Measurements from ENCODE around the gene STYXL1. TPM values are rescaled to one million over a fixed set of nuclear protein-coding genes. Genes with fewer than 3 reads are reported as not detected.

Gene STYXL1
- total and polyA plus RNA-seq, 2 experiments from 2014 or later: 28.0 to 39.2 TPM

DNA sequence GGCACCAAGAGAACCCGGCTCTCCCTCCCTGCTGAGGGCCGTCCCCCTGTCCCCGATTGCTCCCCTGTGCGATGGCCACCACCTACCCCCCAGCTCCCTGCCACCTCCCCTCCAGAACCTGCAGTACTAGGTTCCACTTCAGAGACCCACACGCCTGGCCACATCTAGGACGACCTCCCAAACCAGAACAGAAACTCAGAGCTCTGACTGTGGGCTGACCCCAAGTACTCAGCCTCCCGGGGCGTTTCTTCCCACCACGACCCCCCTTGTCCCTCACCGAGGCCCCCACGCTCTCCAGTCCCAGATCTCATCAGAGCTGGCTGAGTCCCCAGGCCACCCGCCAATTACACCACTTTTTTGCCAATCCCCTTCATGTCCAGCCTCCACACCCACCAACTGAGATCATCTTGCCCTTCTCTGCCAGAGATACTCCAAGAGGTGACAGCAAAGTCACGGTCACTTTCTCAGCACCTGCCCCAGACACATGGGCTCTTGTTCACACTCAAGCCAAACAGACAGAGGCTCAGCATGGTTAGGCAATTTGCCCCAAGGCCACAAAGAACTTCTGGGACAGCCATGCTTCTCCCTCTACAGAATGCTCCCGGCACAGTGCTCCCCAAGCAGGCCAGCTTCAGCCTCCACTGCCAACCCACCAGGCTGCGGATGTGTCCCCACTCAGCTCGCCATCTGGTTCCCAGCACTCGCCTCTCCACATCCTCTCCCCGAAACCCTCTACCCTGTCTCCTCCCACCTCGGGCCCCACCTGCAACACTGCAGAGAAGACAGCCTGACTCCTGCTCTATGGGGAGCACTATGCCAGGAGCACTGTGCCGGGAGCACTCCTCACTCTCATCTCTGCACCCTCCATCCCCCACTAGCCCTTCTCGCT is 58.1 kb downstream of the STYXL1 start:
- H2AFZ ChIP-seq: no peak overlapping the region
- H3K79me2 ChIP-seq (replicated peaks; ENCODE audit: insufficient read depth): no peaks in the 10 kb centered on the region
- H3K27ac Mint-ChIP-seq: peak overlapping the region; percentile 33
- H3K9me3 Mint-ChIP-seq: no peaks in the 10 kb centered on the region
- no peak for ATAC-seq
- H3K4me1 ChIP-seq (ENCODE audit: insufficient read depth): peaks cover 7% of the 10 kb centered on the region
- H3K27me3 ChIP-seq (ENCODE audit: insufficient read depth): no peaks in the 10 kb centered on the region
- no peak overlapping the region for H3K4me3 ChIP-seq
- no peaks in the 10 kb centered on the region; the same call in 1 of the 2 replicates for H3K36me3 ChIP-seq (ENCODE audit: insufficient read depth)
- TF ChIP-seq, protein P1, sequence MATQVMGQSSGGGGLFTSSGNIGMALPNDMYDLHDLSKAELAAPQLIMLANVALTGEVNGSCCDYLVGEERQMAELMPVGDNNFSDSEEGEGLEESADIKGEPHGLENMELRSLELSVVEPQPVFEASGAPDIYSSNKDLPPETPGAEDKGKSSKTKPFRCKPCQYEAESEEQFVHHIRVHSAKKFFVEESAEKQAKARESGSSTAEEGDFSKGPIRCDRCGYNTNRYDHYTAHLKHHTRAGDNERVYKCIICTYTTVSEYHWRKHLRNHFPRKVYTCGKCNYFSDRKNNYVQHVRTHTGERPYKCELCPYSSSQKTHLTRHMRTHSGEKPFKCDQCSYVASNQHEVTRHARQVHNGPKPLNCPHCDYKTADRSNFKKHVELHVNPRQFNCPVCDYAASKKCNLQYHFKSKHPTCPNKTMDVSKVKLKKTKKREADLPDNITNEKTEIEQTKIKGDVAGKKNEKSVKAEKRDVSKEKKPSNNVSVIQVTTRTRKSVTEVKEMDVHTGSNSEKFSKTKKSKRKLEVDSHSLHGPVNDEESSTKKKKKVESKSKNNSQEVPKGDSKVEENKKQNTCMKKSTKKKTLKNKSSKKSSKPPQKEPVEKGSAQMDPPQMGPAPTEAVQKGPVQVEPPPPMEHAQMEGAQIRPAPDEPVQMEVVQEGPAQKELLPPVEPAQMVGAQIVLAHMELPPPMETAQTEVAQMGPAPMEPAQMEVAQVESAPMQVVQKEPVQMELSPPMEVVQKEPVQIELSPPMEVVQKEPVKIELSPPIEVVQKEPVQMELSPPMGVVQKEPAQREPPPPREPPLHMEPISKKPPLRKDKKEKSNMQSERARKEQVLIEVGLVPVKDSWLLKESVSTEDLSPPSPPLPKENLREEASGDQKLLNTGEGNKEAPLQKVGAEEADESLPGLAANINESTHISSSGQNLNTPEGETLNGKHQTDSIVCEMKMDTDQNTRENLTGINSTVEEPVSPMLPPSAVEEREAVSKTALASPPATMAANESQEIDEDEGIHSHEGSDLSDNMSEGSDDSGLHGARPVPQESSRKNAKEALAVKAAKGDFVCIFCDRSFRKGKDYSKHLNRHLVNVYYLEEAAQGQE (IDR thresholded peaks at IDR 0.05; ENCODE audit: unreplicated experiment): no peak
- TF ChIP-seq, protein P2, sequence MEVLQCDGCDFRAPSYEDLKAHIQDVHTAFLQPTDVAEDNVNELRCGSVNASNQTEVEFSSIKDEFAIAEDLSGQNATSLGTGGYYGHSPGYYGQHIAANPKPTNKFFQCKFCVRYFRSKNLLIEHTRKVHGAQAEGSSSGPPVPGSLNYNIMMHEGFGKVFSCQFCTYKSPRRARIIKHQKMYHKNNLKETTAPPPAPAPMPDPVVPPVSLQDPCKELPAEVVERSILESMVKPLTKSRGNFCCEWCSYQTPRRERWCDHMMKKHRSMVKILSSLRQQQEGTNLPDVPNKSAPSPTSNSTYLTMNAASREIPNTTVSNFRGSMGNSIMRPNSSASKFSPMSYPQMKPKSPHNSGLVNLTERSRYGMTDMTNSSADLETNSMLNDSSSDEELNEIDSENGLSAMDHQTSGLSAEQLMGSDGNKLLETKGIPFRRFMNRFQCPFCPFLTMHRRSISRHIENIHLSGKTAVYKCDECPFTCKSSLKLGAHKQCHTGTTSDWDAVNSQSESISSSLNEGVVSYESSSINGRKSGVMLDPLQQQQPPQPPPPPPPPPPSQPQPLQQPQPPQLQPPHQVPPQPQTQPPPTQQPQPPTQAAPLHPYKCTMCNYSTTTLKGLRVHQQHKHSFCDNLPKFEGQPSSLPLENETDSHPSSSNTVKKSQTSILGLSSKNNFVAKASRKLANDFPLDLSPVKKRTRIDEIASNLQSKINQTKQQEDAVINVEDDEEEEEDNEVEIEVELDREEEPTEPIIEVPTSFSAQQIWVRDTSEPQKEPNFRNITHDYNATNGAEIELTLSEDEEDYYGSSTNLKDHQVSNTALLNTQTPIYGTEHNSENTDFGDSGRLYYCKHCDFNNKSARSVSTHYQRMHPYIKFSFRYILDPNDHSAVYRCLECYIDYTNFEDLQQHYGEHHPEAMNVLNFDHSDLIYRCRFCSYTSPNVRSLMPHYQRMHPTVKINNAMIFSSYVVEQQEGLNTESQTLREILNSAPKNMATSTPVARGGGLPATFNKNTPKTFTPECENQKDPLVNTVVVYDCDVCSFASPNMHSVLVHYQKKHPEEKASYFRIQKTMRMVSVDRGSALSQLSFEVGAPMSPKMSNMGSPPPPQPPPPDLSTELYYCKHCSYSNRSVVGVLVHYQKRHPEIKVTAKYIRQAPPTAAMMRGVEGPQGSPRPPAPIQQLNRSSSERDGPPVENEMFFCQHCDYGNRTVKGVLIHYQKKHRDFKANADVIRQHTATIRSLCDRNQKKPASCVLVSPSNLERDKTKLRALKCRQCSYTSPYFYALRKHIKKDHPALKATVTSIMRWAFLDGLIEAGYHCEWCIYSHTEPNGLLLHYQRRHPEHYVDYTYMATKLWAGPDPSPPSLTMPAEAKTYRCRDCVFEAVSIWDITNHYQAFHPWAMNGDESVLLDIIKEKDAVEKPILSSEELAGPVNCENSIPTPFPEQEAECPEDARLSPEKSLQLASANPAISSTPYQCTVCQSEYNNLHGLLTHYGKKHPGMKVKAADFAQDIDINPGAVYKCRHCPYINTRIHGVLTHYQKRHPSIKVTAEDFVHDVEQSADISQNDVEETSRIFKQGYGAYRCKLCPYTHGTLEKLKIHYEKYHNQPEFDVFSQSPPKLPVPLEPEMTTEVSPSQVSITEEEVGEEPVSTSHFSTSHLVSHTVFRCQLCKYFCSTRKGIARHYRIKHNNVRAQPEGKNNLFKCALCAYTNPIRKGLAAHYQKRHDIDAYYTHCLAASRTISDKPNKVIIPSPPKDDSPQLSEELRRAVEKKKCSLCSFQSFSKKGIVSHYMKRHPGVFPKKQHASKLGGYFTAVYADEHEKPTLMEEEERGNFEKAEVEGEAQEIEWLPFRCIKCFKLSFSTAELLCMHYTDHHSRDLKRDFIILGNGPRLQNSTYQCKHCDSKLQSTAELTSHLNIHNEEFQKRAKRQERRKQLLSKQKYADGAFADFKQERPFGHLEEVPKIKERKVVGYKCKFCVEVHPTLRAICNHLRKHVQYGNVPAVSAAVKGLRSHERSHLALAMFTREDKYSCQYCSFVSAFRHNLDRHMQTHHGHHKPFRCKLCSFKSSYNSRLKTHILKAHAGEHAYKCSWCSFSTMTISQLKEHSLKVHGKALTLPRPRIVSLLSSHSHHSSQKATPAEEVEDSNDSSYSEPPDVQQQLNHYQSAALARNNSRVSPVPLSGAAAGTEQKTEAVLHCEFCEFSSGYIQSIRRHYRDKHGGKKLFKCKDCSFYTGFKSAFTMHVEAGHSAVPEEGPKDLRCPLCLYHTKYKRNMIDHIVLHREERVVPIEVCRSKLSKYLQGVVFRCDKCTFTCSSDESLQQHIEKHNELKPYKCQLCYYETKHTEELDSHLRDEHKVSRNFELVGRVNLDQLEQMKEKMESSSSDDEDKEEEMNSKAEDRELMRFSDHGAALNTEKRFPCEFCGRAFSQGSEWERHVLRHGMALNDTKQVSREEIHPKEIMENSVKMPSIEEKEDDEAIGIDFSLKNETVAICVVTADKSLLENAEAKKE (CRISPR knock-in tag; IDR thresholded peaks at IDR 0.05): no peak
- TF ChIP-seq, protein P3, sequence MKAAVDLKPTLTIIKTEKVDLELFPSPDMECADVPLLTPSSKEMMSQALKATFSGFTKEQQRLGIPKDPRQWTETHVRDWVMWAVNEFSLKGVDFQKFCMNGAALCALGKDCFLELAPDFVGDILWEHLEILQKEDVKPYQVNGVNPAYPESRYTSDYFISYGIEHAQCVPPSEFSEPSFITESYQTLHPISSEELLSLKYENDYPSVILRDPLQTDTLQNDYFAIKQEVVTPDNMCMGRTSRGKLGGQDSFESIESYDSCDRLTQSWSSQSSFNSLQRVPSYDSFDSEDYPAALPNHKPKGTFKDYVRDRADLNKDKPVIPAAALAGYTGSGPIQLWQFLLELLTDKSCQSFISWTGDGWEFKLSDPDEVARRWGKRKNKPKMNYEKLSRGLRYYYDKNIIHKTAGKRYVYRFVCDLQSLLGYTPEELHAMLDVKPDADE (IDR thresholded peaks at IDR 0.05): no peak
- TF ChIP-seq EZH2phosphoT487 (IDR thresholded peaks at IDR 0.05; ENCODE audit: unreplicated experiment) (no peak), ZNF331 (CRISPR knock-in tag; IDR thresholded peaks at IDR 0.05; ENCODE audit: low read depth) (no peak), ZNF114 (CRISPR knock-in tag; IDR thresholded peaks at IDR 0.05) (no peak), EZH2 (IDR thresholded peaks at IDR 0.05; ENCODE audit: low read depth, unreplicated experiment) (no peak), JUNB (IDR thresholded peaks at IDR 0.05; ENCODE audit: unreplicated experiment) (no peak), CREB1 (CRISPR knock-in tag; IDR thresholded peaks at IDR 0.05; ENCODE audit: low read depth) (no peak), STAT1 (IDR thresholded peaks at IDR 0.05; ENCODE audit: unreplicated experiment) (no peak), POLR2AphosphoS5 (IDR thresholded peaks at IDR 0.05; ENCODE audit: low read depth) (no peak), NANOG (IDR thresholded peaks at IDR 0.05; ENCODE audit: borderline replicate concordance) (no peak)
- TF ChIP-seq, protein P4, sequence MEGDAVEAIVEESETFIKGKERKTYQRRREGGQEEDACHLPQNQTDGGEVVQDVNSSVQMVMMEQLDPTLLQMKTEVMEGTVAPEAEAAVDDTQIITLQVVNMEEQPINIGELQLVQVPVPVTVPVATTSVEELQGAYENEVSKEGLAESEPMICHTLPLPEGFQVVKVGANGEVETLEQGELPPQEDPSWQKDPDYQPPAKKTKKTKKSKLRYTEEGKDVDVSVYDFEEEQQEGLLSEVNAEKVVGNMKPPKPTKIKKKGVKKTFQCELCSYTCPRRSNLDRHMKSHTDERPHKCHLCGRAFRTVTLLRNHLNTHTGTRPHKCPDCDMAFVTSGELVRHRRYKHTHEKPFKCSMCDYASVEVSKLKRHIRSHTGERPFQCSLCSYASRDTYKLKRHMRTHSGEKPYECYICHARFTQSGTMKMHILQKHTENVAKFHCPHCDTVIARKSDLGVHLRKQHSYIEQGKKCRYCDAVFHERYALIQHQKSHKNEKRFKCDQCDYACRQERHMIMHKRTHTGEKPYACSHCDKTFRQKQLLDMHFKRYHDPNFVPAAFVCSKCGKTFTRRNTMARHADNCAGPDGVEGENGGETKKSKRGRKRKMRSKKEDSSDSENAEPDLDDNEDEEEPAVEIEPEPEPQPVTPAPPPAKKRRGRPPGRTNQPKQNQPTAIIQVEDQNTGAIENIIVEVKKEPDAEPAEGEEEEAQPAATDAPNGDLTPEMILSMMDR (conservative IDR thresholded peaks at IDR 0.05; ENCODE audit: low read depth in 2 of 2): no peak
- H3F3A ChIP-seq (replicated peaks; ENCODE audit: low read depth): peaks cover under 1% of the 10 kb centered on the region; the same call in 1 of the 2 replicates
- peaks cover 23% of the 10 kb centered on the region for H3K27me3 Mint-ChIP-seq (ENCODE audit: insufficient read depth, low read depth, poor library complexity)
- H4K20me1 ChIP-seq (replicated peaks; ENCODE audit: insufficient read depth): no peaks in the 10 kb centered on the region
- H3K4me3 Mint-ChIP-seq: no peak overlapping the region; the same call in 2 of the 3 replicates
- H3K9me2 ChIP-seq (ENCODE audit: insufficient read depth): no peaks in the 10 kb centered on the region
- H3K4me2 ChIP-seq: no peak overlapping the region
- H3K36me3 Mint-ChIP-seq (ENCODE audit: low read depth): peaks cover 16% of the 10 kb centered on the region
- no peak for DNase-seq (ENCODE audit: low spot score)
- peaks cover 31% of the 10 kb centered on the region for H3K4me1 Mint-ChIP-seq
- no peak overlapping the region for H3K27ac ChIP-seq (ENCODE audit: low read depth)

Measured in GM23338 (cell line).